Measurements from ENCODE around the gene MRPL18.

MRPL18 gene

DNA sequence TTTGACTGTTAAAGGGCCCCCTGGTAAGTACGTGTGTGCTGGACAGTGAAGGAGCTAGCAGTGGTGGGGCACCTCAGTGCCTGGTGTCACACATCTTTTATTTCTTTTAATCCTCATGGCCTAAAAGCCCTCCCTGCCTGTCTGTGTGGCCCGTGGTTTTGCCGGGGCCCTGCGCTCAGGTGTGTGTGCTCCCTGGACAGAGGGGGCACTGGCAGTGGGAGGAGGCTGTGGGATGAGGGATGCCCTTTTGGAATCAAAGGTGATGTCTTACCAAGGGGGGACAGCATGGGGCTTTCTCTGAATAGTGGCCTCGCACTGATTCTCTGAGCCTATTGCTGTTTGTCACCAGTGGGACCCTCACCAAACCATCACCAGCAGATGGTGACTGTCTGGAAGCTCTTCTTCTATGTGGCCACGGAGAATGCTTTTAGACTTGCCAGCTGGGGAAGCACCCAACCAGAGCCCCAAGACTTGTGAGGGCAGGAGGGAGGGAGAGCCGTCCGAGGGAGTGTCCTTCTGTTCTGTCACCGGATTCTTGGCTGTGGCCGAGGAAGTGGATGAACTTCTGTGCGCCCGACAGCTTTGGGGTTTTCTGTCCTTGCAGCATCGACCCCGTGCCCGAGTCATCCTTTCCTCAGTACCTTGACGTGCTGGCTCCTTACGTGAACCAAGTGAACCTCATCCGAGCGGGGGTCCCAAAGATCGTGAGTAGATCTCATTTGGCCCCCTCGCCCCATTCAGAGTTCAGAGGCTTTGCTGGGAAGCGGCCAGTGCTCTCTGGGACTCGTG lies 27.9 kb downstream of the MRPL18 start:
- no peak overlapping the region for H3K27ac ChIP-seq (ENCODE audit: low read depth, low read length)
- no peaks in the 10 kb centered on the region for H4K20me1 ChIP-seq (ENCODE audit: low read depth, low read length)
- no peaks in the 10 kb centered on the region for H3K9me2 ChIP-seq (replicated peaks; ENCODE audit: insufficient read depth, low read length)
- no peaks in the 10 kb centered on the region for H3F3A ChIP-seq (ENCODE audit: insufficient read depth)
- H3K27me3 ChIP-seq (ENCODE audit: low read length), result no peaks in the 10 kb centered on the region
- H3K9me3 ChIP-seq (ENCODE audit: insufficient read depth, low read length), result no peaks in the 10 kb centered on the region
- H3K79me2 ChIP-seq (ENCODE audit: insufficient read depth, low read length), result no peaks in the 10 kb centered on the region
- no peak overlapping the region for H3K9ac ChIP-seq (ENCODE audit: low read length)
- H3K4me2 ChIP-seq (ENCODE audit: low read depth, low read length, poor library complexity, severe bottlenecking), result no peak overlapping the region
- TF ChIP-seq EZH2phosphoT487 (conservative IDR thresholded peaks at IDR 0.05; ENCODE audit: low read length), result no peak
- TF ChIP-seq, protein P1, sequence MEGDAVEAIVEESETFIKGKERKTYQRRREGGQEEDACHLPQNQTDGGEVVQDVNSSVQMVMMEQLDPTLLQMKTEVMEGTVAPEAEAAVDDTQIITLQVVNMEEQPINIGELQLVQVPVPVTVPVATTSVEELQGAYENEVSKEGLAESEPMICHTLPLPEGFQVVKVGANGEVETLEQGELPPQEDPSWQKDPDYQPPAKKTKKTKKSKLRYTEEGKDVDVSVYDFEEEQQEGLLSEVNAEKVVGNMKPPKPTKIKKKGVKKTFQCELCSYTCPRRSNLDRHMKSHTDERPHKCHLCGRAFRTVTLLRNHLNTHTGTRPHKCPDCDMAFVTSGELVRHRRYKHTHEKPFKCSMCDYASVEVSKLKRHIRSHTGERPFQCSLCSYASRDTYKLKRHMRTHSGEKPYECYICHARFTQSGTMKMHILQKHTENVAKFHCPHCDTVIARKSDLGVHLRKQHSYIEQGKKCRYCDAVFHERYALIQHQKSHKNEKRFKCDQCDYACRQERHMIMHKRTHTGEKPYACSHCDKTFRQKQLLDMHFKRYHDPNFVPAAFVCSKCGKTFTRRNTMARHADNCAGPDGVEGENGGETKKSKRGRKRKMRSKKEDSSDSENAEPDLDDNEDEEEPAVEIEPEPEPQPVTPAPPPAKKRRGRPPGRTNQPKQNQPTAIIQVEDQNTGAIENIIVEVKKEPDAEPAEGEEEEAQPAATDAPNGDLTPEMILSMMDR (IDR thresholded peaks at IDR 0.05; ENCODE audit: insufficient read depth, low read length, poor library complexity, severe bottlenecking), result no peak
- no peak overlapping the region for H2AFZ ChIP-seq (ENCODE audit: low read depth, low read length, severe bottlenecking)
- H3K4me3 ChIP-seq (ENCODE audit: insufficient read depth, low read length, poor library complexity, severe bottlenecking), result no peak overlapping the region
- no peaks in the 10 kb centered on the region for H3K36me3 ChIP-seq (ENCODE audit: low read length)

DNA sequence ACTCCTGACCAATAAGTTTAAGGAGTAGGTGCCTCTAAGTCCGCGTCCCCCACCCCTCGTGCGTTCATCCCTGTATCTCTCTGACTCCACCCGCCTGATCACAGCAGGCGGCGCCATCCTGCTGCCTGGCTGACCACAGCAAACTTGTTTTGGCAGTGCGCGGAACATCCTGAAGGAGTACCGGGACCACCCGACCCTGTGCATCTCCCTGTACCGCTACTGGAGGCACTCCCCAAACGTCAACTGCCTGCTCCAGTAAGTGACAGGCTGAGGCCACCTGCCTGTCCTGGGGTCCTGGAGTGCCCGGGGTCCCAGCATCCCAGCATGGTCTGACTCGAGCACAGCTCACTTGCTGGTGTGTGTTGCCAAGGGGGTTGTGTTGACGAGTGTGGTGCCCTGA lies 28.8 kb downstream of the MRPL18 start:
- Histone ChIP-seq H3K27me3 (ENCODE audit: low read length) (no peaks in the 10 kb centered on the region), H3K9me2 (replicated peaks; ENCODE audit: insufficient read depth, low read length) (no peaks in the 10 kb centered on the region), H3F3A (ENCODE audit: insufficient read depth) (no peaks in the 10 kb centered on the region), H3K27ac (ENCODE audit: low read depth, low read length) (no peak overlapping the region), H3K9ac (ENCODE audit: low read length) (no peak overlapping the region), H2AFZ (ENCODE audit: low read depth, low read length, severe bottlenecking) (no peak overlapping the region), H3K4me3 (ENCODE audit: insufficient read depth, low read length, poor library complexity, severe bottlenecking) (no peak overlapping the region), H3K9me3 (ENCODE audit: insufficient read depth, low read length) (no peaks in the 10 kb centered on the region), H4K20me1 (ENCODE audit: low read depth, low read length) (no peaks in the 10 kb centered on the region), H3K79me2 (ENCODE audit: insufficient read depth, low read length) (no peaks in the 10 kb centered on the region), H3K36me3 (ENCODE audit: low read length) (no peaks in the 10 kb centered on the region), H3K4me2 (ENCODE audit: low read depth, low read length, poor library complexity, severe bottlenecking) (no peak overlapping the region)
- no peak for TF ChIP-seq EZH2phosphoT487 (conservative IDR thresholded peaks at IDR 0.05; ENCODE audit: low read length)
- TF ChIP-seq, protein P1 (IDR thresholded peaks at IDR 0.05; ENCODE audit: insufficient read depth, low read length, poor library complexity, severe bottlenecking), result no peak

DNA sequence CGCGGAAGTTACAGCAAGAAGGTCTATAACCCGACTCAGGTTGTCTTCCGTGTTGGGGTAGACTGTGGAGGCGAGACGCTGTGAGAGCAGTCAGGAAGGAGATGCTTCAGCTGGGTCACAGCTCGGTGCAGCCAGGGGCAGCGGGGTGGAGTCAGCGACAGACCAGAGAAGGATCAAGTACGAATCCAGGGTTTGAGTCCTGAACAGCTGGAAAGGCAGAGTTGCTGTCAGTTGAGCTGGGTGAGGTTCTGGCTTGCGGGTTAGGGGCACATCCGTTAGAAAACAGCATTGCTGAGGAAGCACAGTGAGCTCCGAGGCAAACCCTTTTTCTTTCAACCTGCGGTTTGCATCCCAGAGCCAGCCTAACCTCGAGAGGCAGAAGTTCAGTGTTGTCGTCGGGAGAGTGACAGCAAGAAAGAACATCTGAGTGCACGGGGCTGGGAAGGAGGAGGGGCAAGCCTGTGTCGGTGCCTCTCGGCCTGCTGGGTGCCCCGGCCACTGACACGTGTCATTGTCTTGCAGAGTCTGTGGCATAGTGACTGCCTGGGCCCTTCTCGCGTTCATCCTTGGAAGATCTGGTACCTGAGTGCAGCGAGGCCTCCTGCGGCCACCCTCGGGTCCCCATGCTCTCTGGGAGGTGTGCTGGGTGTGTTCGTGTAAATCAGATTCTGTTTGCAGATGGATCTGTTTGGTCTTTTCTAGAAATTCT lies 29.8 kb downstream of the MRPL18 start:
- peak overlapping the region; percentile 50 for H2AFZ ChIP-seq (ENCODE audit: low read depth, low read length, severe bottlenecking)
- no peaks in the 10 kb centered on the region for H3F3A ChIP-seq (ENCODE audit: insufficient read depth)
- no peaks in the 10 kb centered on the region for H4K20me1 ChIP-seq (ENCODE audit: low read depth, low read length)
- H3K27me3 ChIP-seq (ENCODE audit: low read length), result no peaks in the 10 kb centered on the region
- H3K9me3 ChIP-seq (ENCODE audit: insufficient read depth, low read length), result no peaks in the 10 kb centered on the region
- H3K36me3 ChIP-seq (ENCODE audit: low read length), result no peaks in the 10 kb centered on the region
- TF ChIP-seq, protein P1 (IDR thresholded peaks at IDR 0.05; ENCODE audit: insufficient read depth, low read length, poor library complexity, severe bottlenecking), result no peak
- no peak for TF ChIP-seq EZH2phosphoT487 (conservative IDR thresholded peaks at IDR 0.05; ENCODE audit: low read length)
- H3K4me3 ChIP-seq (ENCODE audit: insufficient read depth, low read length, poor library complexity, severe bottlenecking), result no peak overlapping the region
- H3K4me2 ChIP-seq (ENCODE audit: low read depth, low read length, poor library complexity, severe bottlenecking), result peak overlapping the region; percentile 32
- H3K79me2 ChIP-seq (ENCODE audit: insufficient read depth, low read length), result no peaks in the 10 kb centered on the region
- H3K9ac ChIP-seq (ENCODE audit: low read length), result no peak overlapping the region
- no peaks in the 10 kb centered on the region for H3K9me2 ChIP-seq (replicated peaks; ENCODE audit: insufficient read depth, low read length)
- no peak overlapping the region for H3K27ac ChIP-seq (ENCODE audit: low read depth, low read length)

Measured in SU-DHL-6 (cell line).